ENCODE results near the gene PRDM16.

PRDM16 gene

GRCh38 chr1:3351449-3352298 lies 282.7 kb downstream of the PRDM16 start:
- DNase-seq: no peak

- no peak for DNase-seq
These were observed 283.4 kb downstream of the PRDM16 start for GRCh38 chr1:3352299-3352951.

GRCh38 chr1:3352952-3353331 lies 283.9 kb downstream of the PRDM16 start:
- DNase-seq: no peak

GRCh38 chr1:3353876-3354275 lies 284.9 kb downstream of the PRDM16 start:
- DNase-seq: no peak

GRCh38 chr1:3355089-3355488 lies 286.1 kb downstream of the PRDM16 start:
- no peak for DNase-seq

GRCh38 chr1:3355894-3356826 lies 287.2 kb downstream of the PRDM16 start:
- no peak for DNase-seq

- DNase-seq: no peak
These were observed 287.9 kb downstream of the PRDM16 start for GRCh38 chr1:3356827-3357460.

- DNase-seq: no peak
These were observed 288.7 kb downstream of the PRDM16 start for GRCh38 chr1:3357526-3358297.

- DNase-seq: peak; percentile 6 to 38
These were observed 290.3 kb downstream of the PRDM16 start for GRCh38 chr1:3359351-3359750.

GRCh38 chr1:3359756-3360440 lies 290.9 kb downstream of the PRDM16 start:
- DNase-seq: no peak

GRCh38 chr1:3360646-3361257 lies 291.7 kb downstream of the PRDM16 start:
- no peak for DNase-seq

- no peak for DNase-seq
These were observed 294.0 kb downstream of the PRDM16 start for GRCh38 chr1:3363023-3363422.

GRCh38 chr1:3363756-3364155 lies 294.8 kb downstream of the PRDM16 start:
- DNase-seq: no peak

- DNase-seq: no peak
These were observed 295.5 kb downstream of the PRDM16 start for GRCh38 chr1:3364551-3364950.

- no peak for DNase-seq
These were observed 296.0 kb downstream of the PRDM16 start for GRCh38 chr1:3364983-3365382.

GRCh38 chr1:3365523-3366125 lies 296.6 kb downstream of the PRDM16 start:
- no peak for DNase-seq

GRCh38 chr1:3366126-3367051 lies 297.4 kb downstream of the PRDM16 start:
- no peak for DNase-seq

- no peak for DNase-seq
These were observed 298.4 kb downstream of the PRDM16 start for GRCh38 chr1:3367376-3367775.

- DNase-seq: no peak
These were observed 299.1 kb downstream of the PRDM16 start for GRCh38 chr1:3368059-3368458.

Data from NCI-H524 (cell line).